Brain pericyte (primary cell): Measurements from ENCODE around the gene MORC2.

Source experiments
- DNase-seq: peaks from one replicate; pipeline ENCODE4 v3.0.0-alpha.2; 2012; ENCODE audit warnings: low read depth, low spot score

The MORC2 gene

GRCh38 chr22:30949934-30950660, 18.5 kb downstream of the MORC2 start:
- no peak for DNase-seq

GRCh38 chr22:30948930-30949342, 19.6 kb downstream of the MORC2 start:
- DNase-seq = no peak

- DNase-seq = no peak
These were observed 20.6 kb downstream of the MORC2 start for GRCh38 chr22:30947816-30948454.

- DNase-seq = no peak
These were observed 21.3 kb downstream of the MORC2 start for GRCh38 chr22:30947173-30947815.

GRCh38 chr22:30946354-30946753, 22.2 kb downstream of the MORC2 start:
- no peak for DNase-seq

GRCh38 chr22:30945653-30946052, 22.9 kb downstream of the MORC2 start:
- DNase-seq = no peak

- no peak for DNase-seq
These were observed 23.6 kb downstream of the MORC2 start for GRCh38 chr22:30944986-30945385.

- DNase-seq = no peak
These were observed 25.2 kb downstream of the MORC2 start for GRCh38 chr22:30943368-30943767.

GRCh38 chr22:30941363-30941740, 27.2 kb downstream of the MORC2 start:
- DNase-seq = no peak

- DNase-seq = no peak
These were observed 27.8 kb downstream of the MORC2 start for GRCh38 chr22:30940685-30941362.

GRCh38 chr22:30934053-30934452, 34.5 kb downstream of the MORC2 start:
- DNase-seq = no peak

GRCh38 chr22:30933457-30933856, 35.1 kb downstream of the MORC2 start:
- no peak for DNase-seq

GRCh38 chr22:30932661-30933060, 35.9 kb downstream of the MORC2 start:
- no peak for DNase-seq

GRCh38 chr22:30931541-30932300, 36.9 kb downstream of the MORC2 start:
- no peak for DNase-seq

GRCh38 chr22:30930228-30930627, 38.3 kb downstream of the MORC2 start:
- DNase-seq = no peak

GRCh38 chr22:30928401-30928800, 40.2 kb downstream of the MORC2 start:
- no peak for DNase-seq

- no peak for DNase-seq
These were observed 40.8 kb downstream of the MORC2 start for GRCh38 chr22:30927806-30928205.

- DNase-seq = no peak
These were observed 41.9 kb downstream of the MORC2 start for GRCh38 chr22:30926706-30927105.

GRCh38 chr22:30925667-30926066, 42.9 kb downstream of the MORC2 start:
- no peak for DNase-seq

GRCh38 chr22:30923168-30923900, 45.2 kb downstream of the MORC2 start:
- no peak for DNase-seq

GRCh38 chr22:30922151-30922611, 46.4 kb downstream of the MORC2 start:
- no peak for DNase-seq
